Esophagus squamous epithelium (tissue), 5 donors: Measurements from ENCODE around the gene ANKH. TPM values are rescaled to one million over a fixed set of nuclear protein-coding genes. Genes with fewer than 3 reads are reported as not detected.

Source experiments
- DNase-seq: peaks from one replicate; lab custom pipeline; 2025; lab: John Stamatoyannopoulos, UW
- H3K27ac ChIP-seq, 4 donors: fragments of 200-600 bp; sonication (generic); one replicate each; pipeline ENCODE4 v1.5.1; 2016 to 2019; ENCODE audit warnings: mild to moderate bottlenecking in 1 of 4
- H3K27me3 ChIP-seq, 4 donors: fragments of 200-600 bp; sonication (generic); 1 replicate in 3 of 4; 2 replicates in 1 of 4; pipeline versions ENCODE4 v1.5.1 to v1.6.0; 2017 to 2021; ENCODE audit warnings: antibody characterized with exemption in 1 of 4
- H3K36me3 ChIP-seq, 3 donors: fragments of 200-600 bp; sonication (generic); one replicate each; pipeline ENCODE4 v1.5.1; 2016 to 2019
- H3K4me1 ChIP-seq, 3 donors: fragments of 200-600 bp; sonication (generic); one replicate each; pipeline ENCODE4 v1.5.1; 2017 to 2019
- H3K4me3 ChIP-seq, 4 donors: fragments of 200-600 bp; sonication (generic); 1 replicate in 3 of 4; 2 replicates in 1 of 4; pipeline ENCODE4 v1.5.1; 2016 to 2019; ENCODE audit warnings: mild to moderate bottlenecking in 2 of 4, moderate library complexity in 1 of 4
- H3K9me3 ChIP-seq, 3 donors: fragments of 200-600 bp; sonication (generic); one replicate each; pipeline ENCODE4 v1.5.1; 2016 to 2019
- POLR2A ChIP-seq, 4 donors: fragments of 450-650 bp; IDR thresholded peaks; one replicate each; pipeline ENCODE4 v1.6.1; 2017; ENCODE audit warnings: antibody characterized with exemption in 4 of 4, mild to moderate bottlenecking in 4 of 4, moderate library complexity in 3 of 4
- WGBS, 2 donors: methylation state at CpG; one replicate each; pipeline ENCODE4 v1.1.5; 2018; 5-methylcytosine and 5-hydroxymethylcytosine counted together
- intact Hi-C: fragments of 100-400 bp; cut with DNase I; formaldehyde crosslinking; loops from one replicate; pipeline ENCODE4 v1.15.0; 2022
- total RNA-seq, 4 donors: library from RNA; depleted of rRNA; stranded (reverse); fragments of >200 nt; gene quantifications; one replicate each; pipeline ENCODE4 v1.1.0, GENCODE V29; 2016
- TF ChIP-seq, protein P1 (sequence below), 6 experiments: fragments of 450-650 bp in 4 of 6; fragments of 200-600 bp in 2 of 6; sonication (generic) in 2 of 6; IDR thresholded peaks; one replicate each; pipeline ENCODE4 v1.5.1; 2016 to 2019; ENCODE audit warnings: antibody characterized with exemption in 6 of 6, mild to moderate bottlenecking in 4 of 6, moderate library complexity in 4 of 6
- donor health status: DM: yes; HTN: yes; CAD: no.

Gene ANKH
- total RNA-seq, 4 donors from 2014 or later: 10.0 to 38.0 (median 16.7) TPM

DNA sequence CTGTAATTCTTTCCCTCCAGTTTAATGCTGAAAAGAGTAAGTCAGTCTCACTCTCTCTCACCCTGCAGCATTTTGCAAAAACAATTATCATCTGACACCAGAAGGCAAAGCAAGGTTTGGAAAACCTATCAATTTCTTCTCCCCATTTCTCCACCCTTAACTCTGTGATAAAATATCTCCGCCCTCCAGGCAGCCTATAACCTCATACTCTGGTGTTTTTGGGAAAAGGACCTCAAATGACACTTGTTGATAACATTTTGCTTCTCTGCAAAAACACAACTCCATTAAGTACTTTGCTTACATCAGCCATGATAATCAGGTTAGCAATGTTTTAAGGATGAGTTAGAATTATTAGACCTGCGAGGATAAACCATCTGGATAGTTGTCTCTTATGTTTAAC lies 2.3 kb downstream of the ANKH start:
- intact Hi-C loops: no loop called here
- peaks cover 0 to 47% (median 11%) of the 10 kb centered on the region in 3 donors for H3K4me1 ChIP-seq
- peak overlapping the region in 1 of 4 donors; percentile 26 for H3K27ac ChIP-seq
- 69 to 79% methylated on average over 2 of the region's 2 CpGs for WGBS, 2 donors
- H3K27me3 ChIP-seq: no peaks in the 10 kb centered on the region
- TF ChIP-seq, protein P1, sequence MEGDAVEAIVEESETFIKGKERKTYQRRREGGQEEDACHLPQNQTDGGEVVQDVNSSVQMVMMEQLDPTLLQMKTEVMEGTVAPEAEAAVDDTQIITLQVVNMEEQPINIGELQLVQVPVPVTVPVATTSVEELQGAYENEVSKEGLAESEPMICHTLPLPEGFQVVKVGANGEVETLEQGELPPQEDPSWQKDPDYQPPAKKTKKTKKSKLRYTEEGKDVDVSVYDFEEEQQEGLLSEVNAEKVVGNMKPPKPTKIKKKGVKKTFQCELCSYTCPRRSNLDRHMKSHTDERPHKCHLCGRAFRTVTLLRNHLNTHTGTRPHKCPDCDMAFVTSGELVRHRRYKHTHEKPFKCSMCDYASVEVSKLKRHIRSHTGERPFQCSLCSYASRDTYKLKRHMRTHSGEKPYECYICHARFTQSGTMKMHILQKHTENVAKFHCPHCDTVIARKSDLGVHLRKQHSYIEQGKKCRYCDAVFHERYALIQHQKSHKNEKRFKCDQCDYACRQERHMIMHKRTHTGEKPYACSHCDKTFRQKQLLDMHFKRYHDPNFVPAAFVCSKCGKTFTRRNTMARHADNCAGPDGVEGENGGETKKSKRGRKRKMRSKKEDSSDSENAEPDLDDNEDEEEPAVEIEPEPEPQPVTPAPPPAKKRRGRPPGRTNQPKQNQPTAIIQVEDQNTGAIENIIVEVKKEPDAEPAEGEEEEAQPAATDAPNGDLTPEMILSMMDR (IDR thresholded peaks at IDR 0.05): no peak
- no peak for TF ChIP-seq POLR2A (IDR thresholded peaks at IDR 0.05)
- H3K9me3 ChIP-seq: no peaks in the 10 kb centered on the region
- no peaks in the 10 kb centered on the region for H3K36me3 ChIP-seq
- no peak overlapping the region for H3K4me3 ChIP-seq
- DNase-seq: no peak

DNA sequence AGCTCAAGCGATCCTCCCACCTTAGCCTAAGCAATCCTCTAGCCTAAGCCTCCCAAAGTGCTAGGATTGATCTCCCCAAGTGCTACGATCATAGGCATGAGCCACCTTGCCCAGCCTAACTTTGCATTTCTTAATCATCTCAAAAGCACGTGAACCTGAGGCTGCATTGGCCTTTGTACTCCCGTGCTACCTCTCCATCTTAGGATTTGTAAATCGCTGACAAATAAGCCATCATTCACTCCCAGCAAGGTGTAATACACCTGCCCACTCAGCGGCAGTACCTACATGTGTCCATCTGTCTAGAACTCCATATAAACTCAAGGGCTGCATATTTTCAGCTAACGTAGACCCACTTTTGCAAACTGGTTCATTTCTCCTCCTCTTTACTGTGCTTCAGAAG lies 2.8 kb downstream of the ANKH start:
- intact Hi-C loops: no loop called here
- WGBS, 2 donors: 56 to 84% methylated on average over 7 of the region's 7 CpGs
- Histone ChIP-seq H3K27ac (no peak overlapping the region), H3K9me3 (no peaks in the 10 kb centered on the region), H3K36me3 (no peaks in the 10 kb centered on the region), H3K27me3 (no peaks in the 10 kb centered on the region), H3K4me3 (no peak overlapping the region), H3K4me1 (peaks cover 0 to 47% (median 11%) of the 10 kb centered on the region in 3 donors)
- TF ChIP-seq, protein P1 (IDR thresholded peaks at IDR 0.05): no peak
- no peak for TF ChIP-seq POLR2A (IDR thresholded peaks at IDR 0.05)
- no peak for DNase-seq

DNA sequence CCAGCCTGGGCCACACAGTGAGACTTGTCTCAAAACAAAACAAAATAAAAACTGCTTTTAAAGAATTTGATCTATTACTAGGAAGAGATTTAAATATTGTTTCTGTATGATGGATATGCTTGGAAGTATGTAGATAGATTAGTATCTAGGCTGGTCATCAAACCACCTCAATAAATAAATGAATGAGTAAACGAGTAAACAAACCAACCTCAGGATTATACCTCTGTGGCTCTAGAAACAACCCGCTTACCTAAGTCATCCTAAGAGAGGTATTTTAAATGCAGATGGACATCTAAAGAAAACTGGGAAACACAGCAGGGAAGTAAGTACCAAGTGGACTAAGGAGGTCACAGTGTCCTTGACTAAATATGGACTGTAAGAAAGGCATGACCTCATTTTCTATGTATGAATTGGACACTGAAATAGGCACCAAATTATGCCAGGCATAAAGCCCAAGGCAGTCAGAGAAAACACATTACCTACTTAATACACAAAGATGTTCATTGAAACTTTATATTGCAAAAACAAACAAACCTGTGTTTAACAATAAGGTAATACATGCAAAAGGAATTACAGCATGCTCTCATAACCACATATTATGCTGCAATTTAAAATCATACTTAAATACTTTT lies 7.3 kb downstream of the ANKH start:
- intact Hi-C loops: no loop called here
- Histone ChIP-seq H3K4me1 (peaks cover 0 to 27% (median 2%) of the 10 kb centered on the region in 3 donors), H3K27me3 (no peaks in the 10 kb centered on the region), H3K36me3 (no peaks in the 10 kb centered on the region), H3K4me3 (no peak overlapping the region), H3K9me3 (no peaks in the 10 kb centered on the region), H3K27ac (no peak overlapping the region)
- no peak for TF ChIP-seq POLR2A (IDR thresholded peaks at IDR 0.05)
- TF ChIP-seq, protein P1 (IDR thresholded peaks at IDR 0.05): no peak
- 80 to 93% methylated on average over 2 of the region's 2 CpGs for WGBS, 2 donors
- DNase-seq: no peak

DNA sequence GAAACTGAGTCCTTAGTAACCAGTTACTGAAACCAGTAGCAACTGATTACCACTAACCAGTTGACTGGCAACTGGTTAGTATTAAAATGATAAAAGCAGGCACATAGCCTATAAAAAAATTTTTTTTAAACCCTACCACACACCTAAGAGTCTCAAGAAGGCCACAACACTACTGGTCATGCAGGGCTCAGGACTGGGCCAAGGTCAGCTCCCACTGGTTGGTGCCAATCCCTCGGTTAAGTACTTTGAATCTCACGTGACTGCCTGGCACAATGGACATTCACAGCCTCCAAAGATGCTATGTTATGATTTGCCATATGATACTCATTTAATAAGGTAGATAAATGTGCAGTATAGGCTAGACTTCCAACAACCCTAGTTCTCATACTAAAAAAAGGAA lies 8.5 kb downstream of the ANKH start:
- Histone ChIP-seq H3K27ac (no peak overlapping the region), H3K4me1 (peaks cover 0 to 16% (median 0%) of the 10 kb centered on the region in 3 donors), H3K36me3 (no peaks in the 10 kb centered on the region), H3K9me3 (no peaks in the 10 kb centered on the region), H3K4me3 (no peak overlapping the region), H3K27me3 (no peaks in the 10 kb centered on the region)
- 83 to 92% methylated on average over 2 of the region's 2 CpGs for WGBS, 2 donors
- TF ChIP-seq, protein P1 (IDR thresholded peaks at IDR 0.05): no peak
- no peak for TF ChIP-seq POLR2A (IDR thresholded peaks at IDR 0.05)
- intact Hi-C loops: no loop called here
- DNase-seq: no peak

DNA sequence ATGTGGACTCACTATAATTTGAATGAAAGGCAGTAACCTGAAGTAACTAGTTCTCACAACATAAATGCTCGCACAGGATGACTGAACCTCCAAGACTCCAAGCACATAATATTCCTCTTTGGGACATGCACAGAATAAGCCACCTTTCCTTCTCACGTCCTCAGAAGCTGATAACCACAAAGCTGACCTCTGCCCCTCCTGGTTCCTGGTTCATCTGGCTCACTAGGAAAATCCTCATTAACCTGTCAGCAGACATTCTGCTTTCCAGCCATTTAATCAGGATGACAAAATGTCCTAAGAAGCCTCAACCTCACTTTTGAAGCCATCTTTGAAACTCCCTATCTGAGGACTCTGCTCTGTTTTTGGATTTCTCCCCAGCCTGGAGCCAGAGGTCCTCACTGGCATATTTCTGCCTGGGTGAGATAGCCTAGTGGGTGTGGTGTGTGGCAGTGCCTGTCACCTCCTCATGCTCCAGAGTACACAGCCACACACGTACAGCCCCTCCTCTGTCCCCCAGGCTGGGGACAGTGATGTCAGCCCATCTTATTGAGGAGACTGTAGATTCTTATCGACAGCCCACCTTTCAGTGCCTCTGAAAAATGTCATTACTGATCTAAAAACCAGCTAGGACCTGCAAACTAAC lies 10.3 kb downstream of the ANKH start:
- Histone ChIP-seq H3K36me3 (no peaks in the 10 kb centered on the region), H3K27ac (no peak overlapping the region), H3K9me3 (no peaks in the 10 kb centered on the region), H3K4me1 (peaks cover 0 to 16% (median 0%) of the 10 kb centered on the region in 3 donors), H3K4me3 (no peak overlapping the region), H3K27me3 (no peaks in the 10 kb centered on the region)
- intact Hi-C loops: no loop called here
- WGBS, 2 donors: 72 to 82% methylated on average over 4 of the region's 4 CpGs
- TF ChIP-seq, protein P1 (IDR thresholded peaks at IDR 0.05): no peak
- TF ChIP-seq POLR2A (IDR thresholded peaks at IDR 0.05): no peak
- no peak for DNase-seq
